ENCODE measurements around the gene USP40.

USP40 gene

GRCh38 chr2:233440714-233441113 is 125.9 kb downstream of the USP40 start:
- no peak for DNase-seq

DNA sequence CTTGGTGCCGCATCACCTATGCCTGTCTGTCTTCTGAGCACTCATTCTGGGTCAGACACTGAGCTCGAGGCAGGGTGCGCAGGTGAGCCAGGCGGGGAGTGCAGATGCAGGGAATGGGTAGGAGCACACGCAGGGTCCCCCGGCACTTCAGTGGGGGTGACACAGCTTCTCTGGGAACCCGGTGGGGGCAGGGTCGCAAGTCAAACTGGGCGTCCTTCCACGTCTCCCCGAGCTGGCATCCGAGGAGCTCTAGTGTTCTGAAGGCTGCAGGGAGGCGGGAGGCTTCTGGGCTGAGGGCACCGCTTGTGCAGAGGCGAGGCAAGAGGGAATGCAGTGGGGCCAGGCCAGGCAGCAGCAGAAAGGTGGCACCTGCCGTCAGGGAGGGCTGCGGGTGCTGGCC is 126.3 kb downstream of the USP40 start:
- no peak for DNase-seq

DNA sequence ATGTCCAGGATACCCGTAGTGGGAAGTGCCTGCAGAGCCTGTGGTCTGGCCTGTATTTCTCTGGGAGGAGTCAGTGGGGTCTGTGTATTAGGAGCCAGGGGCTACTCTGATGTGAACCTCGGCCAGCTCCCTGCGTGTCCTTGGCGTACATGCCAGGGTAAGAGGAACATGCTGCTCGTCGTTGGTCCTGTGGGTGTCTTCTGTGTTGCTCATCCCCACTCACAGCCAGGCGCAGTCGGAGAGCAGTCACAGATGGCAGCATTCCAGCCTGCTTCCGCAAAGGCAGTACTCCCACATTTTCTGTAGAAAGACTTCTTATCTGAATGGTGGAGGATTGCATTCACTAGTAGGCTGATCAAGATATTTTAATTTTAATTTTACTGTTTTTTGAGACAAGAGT is 127.4 kb downstream of the USP40 start:
- DNase-seq: no peak

DNA sequence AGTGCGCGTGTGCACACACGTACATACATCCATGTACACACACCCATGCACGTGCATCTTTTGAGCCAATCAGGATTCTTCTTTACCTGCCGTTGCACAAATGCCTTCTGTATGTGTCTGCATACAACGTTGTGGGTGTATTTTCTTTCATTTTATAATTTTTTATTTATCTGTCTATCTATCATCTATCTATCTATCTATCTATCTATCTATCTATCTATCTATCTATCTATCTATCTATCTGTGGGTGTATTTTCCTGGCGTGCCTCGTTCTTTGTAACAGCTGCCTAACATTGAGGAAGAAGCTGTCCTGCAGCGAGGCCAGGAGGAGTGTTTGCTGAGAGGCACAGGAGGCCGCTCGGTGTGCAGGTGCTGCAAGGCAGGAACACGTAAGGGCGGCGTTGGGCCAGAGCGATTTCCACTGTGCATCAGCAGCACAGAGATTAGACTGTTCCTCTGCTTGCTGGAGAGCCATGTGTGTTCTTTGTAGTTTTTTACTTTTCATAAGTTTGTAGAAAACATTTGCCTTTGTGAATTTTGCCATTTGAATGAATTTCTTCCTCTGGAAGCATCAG is 127.9 kb downstream of the USP40 start:
- no peak for DNase-seq

- peak; percentile 8 for DNase-seq
Observed at GRCh38 chr2:233437439-233437955, 129.1 kb downstream of the USP40 start.

DNA sequence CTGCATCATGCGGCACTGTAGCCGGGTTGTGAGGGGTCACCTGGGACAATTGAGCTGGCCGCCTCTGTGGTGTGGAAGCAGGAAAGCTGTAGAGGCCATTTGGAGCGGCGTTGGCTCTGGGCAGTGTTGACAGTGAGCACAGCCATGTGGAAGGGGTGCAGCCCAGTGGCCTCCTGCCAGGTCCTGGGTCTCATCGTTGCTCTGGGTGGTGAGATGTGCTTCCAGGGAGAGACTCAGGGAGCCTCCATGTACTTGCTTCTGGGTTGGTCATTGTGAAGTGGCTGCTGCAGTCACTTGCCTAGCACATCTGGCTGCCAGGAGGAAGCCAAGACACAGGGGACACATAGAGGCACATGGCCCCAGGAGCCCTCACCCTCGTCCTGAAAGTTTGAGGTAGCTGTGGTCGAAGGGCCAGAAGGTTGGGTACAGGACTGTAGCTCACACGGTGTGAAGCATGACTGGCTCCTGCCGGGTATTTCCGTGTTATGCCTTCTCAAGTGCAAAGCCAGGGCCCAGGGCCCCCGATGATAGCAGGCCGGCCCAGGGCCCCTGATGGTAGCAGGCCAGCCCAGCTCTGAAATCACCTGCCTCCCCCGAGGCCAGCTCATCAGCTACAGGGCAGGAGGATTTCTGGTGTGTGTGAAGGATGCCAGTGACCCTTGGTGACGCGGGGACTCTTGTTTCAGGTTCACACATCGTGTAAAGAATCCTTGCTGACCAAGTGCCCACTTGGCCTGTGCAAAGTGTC is 129.7 kb downstream of the USP40 start:
- no peak for DNase-seq

- no peak for DNase-seq
Observed at GRCh38 chr2:233436191-233436581, 130.4 kb downstream of the USP40 start.

- peak; percentile 1 for DNase-seq
Observed at GRCh38 chr2:233435436-233436190, 131.0 kb downstream of the USP40 start.

DNA sequence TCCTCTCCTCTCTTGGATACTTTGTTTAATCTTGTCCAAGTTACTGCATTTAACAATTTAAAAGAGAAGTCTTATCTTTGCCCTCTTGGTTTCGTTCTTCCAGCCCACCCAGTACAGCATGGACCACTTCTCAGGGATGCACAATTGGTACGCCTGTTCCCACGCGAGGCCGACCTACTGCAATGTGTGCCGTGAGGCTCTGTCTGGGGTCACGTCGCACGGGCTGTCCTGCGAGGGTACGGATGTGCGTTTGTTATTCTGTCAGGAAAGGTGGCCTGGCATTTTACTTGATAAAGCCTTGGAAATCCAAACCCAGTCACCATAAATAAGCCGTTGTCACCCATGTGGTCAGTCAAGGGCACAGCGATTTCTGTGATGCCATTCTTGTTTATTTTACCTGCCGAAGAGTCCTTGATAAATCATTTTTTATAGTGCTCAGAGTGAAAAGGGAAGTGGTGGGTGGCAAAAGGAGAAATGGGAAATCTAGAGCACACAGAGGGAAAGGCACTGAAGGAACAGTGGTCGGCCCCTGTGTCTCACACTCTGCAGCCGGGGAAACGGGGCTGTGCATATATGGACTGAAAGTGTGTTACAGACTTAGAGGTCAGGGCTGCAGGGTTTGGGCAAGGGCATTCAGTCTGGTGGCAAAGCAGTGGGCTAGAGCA is 131.8 kb downstream of the USP40 start:
- DNase-seq: no peak

DNA sequence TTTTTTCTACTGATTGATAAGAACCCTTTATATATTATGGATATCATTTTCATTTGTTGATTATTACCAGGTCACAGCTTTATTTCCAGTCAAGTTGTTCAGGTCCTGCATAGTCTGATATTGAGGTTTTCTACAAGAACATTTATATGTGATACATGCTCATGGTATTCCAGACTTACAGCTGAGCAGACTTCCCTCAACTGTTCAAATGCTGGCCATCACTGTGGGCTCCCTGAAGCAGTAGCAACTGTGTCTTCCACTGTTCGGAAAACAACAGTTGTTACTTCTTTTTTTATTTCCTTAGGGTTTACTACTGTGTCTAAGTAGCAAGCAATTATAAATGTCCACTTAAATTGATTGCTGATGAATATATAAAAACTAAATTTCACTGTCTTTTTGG is 132.8 kb downstream of the USP40 start:
- DNase-seq: no peak

GRCh38 chr2:233433029-233433428 is 133.6 kb downstream of the USP40 start:
- no peak for DNase-seq

DNA sequence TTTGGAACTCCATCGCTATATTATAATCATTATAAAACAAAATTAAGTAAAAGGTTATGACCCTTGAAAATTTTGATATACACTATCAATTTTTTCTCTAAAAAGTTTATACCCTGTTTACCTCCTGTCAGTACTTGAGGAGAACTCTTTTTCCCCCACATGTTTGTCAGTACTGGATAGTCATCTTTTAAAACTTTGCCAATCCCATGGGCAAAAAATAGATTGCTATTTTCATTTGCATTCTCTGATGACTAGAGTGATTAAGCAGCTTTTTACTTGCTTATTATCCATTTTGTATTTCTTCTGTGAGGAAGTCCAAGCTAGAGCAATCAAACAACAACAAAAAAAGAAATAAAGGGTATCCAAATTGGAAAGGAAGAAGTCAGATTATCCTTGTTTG is 135.9 kb downstream of the USP40 start:
- DNase-seq: no peak

DNA sequence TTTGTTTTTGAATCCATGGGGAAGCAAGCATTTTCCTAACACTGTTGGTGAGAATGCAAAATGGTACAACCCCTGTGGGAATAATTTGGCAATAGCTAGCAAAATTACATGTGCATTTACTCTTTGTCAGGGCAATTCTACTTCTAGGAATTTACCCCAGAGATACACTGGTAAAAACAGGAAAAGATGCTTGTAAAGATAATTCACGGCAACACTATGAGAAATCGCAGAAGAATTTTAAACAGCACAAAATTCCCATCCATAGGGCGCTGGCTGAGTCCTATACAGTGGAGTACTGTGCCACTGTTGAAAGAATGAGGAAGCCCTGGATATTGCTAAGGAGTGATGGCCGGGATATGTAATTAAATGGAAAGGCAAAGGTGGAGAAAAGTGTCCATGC is 136.5 kb downstream of the USP40 start:
- DNase-seq: no peak

GRCh38 chr2:233429175-233429897 is 137.2 kb downstream of the USP40 start:
- no peak for DNase-seq

DNA sequence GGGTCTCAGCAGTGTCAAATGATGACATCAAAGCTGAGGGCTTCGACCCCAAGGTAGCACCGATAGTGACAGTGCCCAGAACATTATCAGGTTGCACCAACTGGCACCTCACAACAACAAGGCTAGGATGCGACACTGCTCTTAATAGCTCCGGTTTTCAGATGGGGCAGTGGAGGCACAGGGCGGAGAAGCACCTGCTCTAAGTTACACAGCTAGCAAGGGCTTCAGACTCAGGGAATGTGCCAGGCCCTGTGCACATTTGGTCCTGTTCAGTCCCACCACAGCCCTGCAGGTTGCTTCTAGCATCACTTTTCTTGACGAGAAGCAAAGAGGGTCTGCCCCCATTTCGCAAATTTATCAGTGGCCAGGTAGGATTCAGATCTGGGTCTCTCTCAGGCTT is 138.1 kb downstream of the USP40 start:
- DNase-seq: no peak

- no peak for DNase-seq
Observed at GRCh38 chr2:233428008-233428407, 138.6 kb downstream of the USP40 start.

DNA sequence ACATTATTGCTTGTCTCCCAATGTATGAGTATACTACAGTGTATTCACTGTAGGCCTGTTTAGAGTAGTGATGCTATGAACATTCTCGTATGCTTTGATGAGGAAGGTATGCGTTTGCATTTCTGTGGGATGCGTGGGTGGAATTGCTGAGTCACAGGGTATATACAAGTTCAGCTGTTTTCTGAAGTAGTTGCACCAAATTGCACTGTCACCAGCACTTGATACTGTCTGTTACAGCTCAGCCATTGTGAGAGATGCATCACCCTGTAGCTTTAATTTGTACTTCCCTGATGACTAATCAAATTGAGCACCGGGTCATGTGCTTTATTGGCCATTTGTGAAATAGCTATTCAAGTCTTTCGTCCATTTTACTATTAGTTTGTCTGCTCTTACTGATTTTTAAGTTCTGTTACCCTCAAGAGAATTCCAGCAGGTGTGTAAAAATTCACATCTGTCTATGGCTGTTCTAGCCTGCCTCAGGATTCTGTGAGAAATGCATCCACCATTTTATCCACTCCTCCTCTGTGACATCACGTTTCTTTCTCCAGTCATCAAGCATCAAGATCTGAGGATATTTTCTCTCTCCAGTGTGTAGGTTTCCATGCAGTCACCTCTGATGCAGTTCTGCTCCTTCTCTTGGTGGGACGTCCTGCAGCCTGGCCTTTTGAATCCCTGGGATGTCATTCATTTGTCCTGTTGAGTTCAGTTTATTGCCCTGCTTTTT is 139.8 kb downstream of the USP40 start:
- no peak for DNase-seq

Measured in 8988T (cell line).